ENCODE results near the gene FAM180B.
A peak's percentile ranks its signal among the peaks of the same experiment; 100 is the strongest.

The FAM180B gene

DNA sequence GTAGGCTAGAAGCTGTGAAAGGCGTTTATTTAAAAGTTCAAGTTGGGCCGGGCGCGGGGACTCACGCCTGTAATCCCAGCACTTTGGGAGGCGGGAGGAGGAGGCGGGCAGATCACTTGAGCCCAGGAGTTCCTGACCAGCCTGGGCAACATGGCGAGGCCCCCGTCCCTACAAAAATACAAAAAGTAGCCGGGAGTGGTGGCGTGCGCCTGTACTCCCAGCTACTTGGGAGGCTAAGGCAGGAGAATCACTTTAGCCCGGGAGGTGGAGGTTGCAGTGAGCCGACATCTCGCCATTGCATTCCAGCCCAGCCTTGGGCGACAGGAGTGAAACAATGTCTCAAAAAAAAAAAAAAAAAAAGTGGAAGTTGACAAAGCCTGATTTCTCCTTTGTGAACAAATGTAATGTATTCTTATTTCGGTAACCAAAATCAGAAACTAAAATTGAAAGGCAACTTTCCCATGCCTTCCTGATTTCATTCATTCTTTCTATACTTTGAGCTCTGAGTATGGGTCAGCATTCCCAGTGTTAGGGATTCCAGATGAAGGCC, 20.3 kb upstream of the FAM180B start:
- no peak for DNase-seq (ENCODE audit: low read depth in 1 of 2, low spot score in 1 of 2)

DNA sequence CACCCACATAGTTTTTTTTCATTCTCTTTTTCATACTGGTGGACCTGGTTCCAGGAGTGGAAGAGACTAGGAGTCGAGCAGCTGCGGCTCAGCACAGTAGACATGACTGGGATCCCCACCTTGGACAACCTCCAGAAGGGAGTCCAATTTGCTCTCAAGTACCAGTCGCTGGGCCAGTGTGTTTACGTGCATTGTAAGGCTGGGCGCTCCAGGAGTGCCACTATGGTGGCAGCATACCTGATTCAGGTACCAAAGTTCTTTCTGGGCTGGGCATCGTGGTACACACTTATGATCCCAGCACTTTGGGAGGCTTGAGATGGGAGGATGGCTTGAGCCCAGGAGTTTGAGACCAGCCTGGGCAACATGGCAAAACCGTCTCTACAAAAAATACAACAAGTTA, 16.8 kb upstream of the FAM180B start:
- no peak for DNase-seq (ENCODE audit: low read depth in 1 of 2, low spot score in 1 of 2)

DNA sequence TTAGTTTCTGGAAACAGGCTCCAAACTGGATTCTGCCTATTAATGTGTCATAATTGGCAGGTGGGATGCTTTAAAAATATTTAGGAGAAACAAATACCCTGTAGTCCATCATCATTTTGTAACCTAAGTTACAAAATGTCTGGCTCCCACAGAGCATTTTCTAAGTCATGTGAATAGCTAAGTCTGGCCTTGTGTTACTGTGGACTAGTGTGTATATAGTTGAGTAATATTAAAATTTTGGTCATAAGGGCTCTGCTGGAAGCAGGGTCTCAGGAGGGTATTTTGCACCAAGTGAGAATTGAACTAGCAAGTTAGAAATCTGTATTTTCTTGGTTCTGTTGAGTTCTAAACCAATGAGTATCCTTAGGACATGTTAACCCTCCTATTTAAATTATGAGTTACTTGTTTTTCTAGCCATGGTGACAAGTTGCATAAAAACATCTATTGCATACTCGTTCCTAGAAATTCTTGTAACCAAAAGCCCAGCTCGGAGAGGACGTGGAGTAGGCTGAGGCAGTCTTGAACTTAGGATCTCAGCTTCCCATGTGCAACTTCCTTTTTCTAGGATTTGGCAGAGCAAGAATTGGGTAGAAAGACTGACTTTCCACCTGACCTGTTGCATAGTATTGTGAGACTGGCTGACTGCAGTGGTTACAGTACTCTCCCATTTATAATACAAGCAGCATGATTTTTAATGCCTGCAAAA, 15.7 kb upstream of the FAM180B start:
- no peak for DNase-seq (ENCODE audit: low read depth in 1 of 2, low spot score in 1 of 2)

DNA sequence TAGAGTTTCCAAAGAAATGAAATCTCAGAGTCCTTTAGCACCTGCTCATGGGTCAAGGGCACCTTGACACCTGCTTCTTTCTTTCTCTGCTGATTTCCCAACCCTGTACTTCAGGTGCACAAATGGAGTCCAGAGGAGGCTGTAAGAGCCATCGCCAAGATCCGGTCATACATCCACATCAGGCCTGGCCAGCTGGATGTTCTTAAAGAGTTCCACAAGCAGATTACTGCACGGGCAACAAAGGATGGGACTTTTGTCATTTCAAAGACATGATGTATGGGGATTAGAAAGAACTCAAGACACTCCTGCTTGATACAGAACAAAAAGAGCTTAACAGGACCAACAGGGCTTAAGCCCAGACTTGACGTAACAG, 15.1 kb upstream of the FAM180B start:
- DNase-seq (ENCODE audit: low read depth in 1 of 2, low spot score in 1 of 2), result no peak

DNA sequence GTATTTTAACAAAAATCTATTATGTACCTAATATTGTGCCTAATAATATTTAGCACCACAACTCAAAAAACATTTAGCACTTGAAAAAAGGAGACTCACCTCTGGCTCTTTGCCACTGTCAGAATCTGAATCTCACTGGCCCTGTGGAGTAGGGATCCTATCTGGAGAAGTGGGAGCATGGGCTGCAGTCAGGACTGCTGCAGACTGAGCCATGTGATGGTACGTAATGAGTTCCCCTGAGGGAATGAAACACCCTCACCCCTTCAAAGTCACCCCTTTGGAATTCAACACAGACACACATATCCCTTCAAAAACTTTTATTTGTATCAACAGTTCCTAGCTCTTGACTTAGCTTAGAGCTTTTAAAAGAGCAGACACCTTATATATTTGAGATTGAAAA, 14.6 kb upstream of the FAM180B start:
- no peak for DNase-seq (ENCODE audit: low read depth in 1 of 2, low spot score in 1 of 2)

DNA sequence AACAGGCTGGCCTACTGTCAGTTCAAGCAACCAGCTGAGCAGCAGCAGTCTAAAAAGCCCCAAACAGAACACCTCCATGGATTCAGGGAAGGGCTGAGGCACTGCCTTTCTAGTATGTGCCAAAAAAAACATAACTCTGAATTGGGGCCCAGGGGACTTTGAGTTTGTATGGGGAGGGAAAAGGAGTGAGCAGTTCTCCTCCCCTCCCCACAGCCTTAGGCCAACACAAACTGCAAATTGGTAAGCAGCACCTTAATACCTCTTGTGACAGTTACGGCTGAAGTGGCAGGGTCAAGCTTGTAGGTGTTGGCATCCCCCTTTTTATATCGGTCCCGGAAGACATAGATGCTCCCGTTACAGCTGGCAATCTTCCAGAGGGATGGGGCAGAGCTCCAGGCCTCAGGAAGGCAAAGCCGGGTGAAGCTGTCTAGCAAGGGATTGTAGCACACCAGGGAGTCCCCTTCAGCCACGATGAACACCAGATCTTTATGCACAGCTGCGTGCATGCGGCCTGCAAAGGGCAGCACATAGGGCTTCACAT, 13.7 kb upstream of the FAM180B start:
- no peak for DNase-seq (ENCODE audit: low read depth in 1 of 2, low spot score in 1 of 2)

DNA sequence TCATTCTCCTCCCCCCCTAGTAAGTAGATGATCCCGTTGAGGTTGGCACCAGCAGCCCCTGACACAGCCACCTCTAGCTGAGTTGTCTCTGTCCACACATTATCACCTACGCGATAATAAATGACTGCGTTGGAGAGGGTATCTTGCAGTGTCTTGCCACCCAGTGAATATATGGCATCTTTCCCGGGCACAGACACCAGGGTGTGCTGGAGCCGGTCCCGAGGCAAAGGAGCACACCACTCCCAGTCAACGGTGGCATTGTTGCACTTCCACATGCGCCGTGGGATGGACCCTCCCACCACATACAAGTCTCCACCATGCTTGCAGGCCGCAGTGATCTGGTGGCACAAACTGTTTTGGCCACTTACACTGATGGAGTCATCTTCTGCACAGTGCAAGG, 13.2 kb upstream of the FAM180B start:
- no peak for DNase-seq (ENCODE audit: low read depth in 1 of 2, low spot score in 1 of 2)

DNA sequence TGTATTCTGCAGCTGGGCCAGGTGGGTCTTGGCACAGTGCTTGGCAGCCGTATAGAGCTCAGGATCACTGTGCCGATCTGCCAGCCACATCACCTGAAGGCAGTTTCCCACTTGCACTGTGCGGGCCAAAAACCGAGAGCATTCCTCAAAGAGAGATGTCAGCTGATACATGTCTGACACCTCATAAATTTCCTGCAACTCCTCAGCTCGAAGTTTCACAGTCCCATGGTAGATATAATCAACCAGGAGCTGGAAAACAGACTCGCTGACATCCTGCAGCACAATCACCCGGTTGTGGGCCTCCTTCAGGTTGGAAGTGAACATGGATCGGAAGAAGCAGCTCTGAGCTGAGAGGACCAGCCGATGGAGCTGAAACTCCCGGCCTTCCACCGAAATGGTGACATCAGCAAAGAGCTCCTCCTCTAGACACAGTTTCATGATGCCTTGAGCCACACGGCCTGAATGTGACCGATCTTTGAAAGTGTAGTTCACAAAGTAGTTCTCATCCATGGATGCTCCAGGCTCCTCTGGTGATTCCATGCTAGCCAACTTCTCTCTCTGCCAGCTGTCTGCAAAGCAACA, 8.9 kb upstream of the FAM180B start:
- DNase-seq (ENCODE audit: low read depth in 1 of 2, low spot score in 1 of 2), result no peak

DNA sequence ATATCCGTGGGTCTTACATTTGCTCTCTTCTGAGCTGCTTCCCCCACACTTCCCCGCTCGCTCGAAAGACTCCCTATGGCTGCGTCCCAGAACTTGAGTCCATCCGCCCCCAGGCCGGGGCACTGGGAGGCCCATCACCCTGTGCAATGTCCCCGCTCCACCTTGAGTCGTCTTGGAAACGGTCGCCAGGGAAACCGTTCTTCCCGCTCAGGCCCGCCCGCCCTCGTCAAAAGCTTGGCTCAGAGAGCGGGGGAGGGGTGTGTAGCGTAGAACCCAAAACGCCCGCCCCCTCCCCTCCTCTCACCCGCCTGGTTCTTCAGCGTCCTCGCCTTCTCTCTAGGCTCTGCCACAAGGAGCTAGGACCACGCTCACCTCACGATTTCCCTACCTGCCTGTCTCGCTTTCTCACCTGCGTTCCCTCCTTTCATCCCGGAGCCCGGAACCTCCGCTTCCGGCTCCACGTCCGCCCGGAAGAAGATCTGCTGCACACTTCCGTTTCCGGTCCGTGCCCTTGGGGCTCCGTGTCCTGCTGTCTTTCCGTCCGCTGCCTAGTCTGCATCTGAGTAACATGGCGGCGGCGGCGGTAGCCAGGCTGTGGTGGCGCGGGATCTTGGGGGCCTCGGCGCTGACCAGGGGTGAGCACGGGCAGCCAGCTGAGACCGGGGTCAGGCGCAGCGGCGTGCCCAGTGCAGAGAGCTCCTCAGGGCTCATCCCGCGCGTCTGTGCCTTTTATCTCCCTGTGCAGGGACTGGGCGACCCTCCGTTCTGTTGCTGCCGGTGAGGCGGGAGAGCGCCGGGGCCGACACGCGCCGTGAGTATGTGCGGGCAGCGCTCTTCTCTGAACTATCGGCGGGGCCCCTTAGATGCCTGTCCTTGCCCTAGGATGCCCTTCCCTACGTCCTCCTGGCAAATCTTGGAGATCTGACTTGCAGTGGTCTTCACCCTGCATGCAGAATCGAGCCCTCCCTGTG, 7.7 kb upstream of the FAM180B start, which contains the start of the genes KBTBD4 and NDUFS3:
KBTBD4 (minus strand) TSS at position 447 of the 971 bp plus-strand sequence; CDS start at position 428, 19 bp downstream.
NDUFS3 (plus strand) TSS at position 551 of the 971 bp plus-strand sequence; CDS start at position 569, 18 bp downstream.
- DNase-seq (ENCODE audit: low read depth in 1 of 2, low spot score in 1 of 2), result peak; percentile 85 to 89

DNA sequence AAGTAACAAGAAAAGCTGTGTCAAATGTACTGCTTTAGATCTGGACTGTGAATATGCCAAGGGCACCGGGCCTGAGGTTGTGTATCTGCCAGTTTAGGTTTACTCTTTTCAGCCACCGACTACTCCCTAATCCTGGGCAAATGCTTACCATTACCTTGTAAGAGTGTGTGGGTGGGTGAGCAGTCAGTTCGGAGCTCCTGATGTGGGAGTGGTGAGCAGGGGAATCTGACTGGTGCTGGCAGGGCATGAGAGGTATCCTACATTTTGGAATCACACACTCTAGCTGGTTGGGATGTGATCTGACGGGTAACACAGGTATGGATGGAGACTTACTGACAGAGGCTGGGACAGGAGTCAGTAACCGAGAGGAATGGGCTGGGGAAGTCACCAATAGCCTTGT, 2.6 kb upstream of the FAM180B start:
- no peak for DNase-seq (ENCODE audit: low read depth in 1 of 2, low spot score in 1 of 2)

DNA sequence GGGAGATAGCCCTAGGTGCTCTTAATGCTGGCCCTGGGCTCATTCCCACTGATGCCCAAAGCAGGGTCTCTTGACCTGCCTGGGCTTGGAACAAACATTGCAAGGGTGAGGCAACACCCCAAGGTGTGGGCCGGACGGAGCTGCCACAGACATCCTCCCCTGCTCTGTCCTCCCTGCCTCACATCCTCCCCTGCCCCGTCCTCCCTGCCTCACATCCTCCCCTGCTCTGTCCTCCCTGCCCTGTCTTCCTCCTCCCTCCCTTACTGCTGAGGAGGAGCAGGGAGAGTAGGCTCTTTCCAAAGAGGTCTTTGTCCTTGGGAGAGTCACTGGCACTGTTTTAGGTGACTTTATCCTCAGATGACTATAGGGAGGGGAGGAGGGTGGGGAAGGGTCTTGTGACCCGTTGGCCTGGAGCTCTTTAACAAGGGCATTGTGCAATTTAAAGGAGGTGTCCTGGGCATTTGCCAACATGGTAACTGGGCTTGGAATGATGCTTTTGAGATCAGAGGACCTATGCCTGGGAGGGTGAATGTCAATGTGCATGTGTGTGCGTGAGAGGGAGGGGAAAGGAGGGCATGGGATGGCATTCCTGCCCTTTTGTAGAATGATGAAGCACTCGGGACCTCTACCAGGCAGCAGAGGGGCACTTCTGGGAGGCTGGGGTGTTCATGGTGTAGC, 700 bp downstream of the FAM180B start:
- no peak for DNase-seq (ENCODE audit: low read depth in 1 of 2, low spot score in 1 of 2)

DNA sequence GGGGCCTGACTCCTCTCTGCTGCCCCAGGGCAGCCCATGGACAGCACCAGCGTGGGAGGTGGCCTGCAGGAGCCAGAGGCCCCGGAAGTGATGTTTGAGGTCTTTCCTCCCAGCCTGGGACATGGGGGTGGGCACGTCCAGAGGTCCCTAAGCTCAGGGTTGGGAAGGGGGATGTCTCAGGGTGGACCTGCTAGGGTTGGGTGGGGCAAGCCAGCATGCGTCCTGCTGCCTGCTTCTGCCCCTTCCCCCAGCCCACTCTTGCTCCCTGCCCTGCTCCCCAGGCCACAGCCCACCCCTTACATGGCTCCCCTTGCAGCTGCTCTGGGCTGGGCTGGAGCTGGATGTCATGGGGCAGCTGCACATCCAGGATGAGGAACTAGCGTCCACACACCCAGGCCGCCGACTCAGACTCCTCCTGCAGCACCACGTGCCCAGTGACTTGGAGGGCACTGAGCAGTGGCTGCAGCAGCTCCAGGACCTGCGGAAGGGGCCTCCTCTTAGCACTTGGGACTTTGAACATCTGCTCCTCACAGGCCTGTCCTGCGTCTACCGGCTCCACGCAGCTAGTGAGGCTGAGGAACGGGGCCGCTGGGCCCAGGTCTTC, 1.3 kb downstream of the FAM180B start:
- DNase-seq (ENCODE audit: low read depth in 1 of 2, low spot score in 1 of 2), result no peak

DNA sequence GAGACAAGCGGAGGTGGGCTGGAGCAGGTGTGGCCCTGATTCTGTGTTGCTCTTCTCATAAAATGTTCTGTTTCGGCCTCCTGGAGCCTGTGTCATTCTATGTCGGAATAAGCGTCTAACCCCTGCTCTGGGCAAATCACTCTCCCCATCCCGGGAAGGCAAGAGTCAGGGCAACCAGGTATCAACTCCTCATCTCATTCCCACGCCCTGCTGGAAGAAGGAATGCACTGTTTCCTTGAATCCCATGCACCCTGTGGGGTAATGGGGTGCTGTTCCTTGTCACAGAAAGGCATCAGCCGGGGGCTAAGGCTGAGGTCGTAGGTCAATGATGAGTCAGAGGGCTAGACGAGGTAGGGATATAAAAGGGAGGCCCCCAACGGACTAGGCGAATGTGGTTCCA, 2.6 kb downstream of the FAM180B start:
- no peak for DNase-seq (ENCODE audit: low read depth in 1 of 2, low spot score in 1 of 2)

DNA sequence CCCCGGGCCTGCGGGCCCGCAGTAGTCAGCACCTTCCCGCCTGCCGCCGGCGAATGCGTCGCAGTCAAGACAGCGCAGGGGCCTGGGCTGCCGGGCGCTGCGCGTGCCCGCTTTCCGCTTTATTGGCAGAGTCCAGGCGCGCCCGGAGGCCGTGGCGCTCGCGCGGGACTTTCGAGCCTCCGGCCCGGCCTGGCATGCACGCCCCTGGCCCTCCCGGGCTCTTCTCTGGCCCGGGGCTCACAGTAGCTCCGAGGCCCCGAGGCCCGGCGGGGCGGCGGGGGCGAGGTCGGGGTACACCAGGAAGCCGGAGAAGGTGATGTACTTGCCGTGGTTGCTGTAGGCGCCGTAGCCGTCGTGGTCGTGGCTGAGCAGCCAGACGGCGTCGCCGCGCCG, 3.1 kb downstream of the FAM180B start:
- DNase-seq (ENCODE audit: low read depth in 1 of 2, low spot score in 1 of 2), result no peak

DNA sequence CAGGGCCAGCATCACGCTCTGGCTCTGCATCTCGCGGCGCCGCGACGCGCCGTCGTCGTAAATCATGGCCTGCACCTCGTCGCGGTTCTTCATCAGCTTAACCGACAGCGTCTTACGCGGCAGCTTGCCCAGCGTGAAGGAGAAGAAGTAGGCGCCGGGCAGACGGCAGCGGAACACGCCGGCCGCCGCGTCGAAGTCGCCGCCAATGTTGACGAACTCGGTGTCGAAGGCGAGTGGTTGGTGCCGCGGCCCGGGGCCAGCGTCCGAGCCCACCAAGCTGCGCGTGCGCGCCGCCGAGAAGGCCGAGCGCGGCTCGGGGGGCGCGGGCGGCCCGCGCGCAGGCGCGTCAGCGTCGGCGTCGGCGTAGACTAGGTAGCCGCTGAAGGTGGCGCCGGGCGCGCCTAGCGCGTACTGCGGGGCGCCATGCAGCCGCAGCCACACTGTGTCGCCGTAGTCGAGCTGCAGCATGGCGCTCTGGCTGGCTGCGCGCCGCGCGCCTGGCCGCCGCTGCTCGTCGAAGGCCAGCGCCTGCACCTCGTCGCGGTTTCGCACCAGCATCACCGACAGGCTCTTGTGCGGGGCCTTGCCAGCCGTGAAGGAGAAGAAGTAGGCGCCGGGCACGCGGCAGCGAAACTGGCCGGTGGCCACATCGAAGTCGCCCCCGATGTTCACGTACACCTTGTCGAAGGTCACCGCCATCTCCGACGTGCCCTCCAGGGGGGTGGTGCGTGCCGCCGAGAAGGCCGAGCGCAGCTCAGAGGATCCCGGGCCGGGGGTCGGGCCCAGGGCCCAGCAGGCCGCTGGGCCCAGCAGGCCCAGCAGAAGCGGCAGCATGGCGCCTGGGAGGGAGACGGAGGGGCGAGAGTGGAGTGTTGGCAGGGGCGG, 3.7 kb downstream of the FAM180B start:
- DNase-seq (ENCODE audit: low read depth in 1 of 2, low spot score in 1 of 2), result no peak

DNA sequence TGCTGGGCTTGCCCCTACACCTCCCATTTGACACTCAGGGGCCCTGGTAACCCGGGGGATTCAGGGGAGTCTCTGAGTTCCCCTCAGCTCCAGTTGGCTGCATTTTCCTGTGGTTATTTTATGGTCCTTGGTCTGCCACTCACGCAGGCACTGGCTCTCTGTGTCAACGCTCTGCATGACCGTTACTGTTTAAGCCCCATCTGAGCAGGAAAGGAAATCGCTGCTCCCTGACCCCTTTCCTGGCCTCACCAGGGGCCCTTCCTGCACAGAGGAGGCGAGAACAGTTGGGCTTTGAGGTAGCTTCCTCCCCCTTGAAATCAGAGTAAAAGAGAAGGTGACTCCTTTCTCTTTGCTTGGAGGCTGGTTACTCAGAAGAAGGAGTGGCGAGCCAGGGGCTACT, 5.3 kb downstream of the FAM180B start:
- no peak for DNase-seq (ENCODE audit: low read depth in 1 of 2, low spot score in 1 of 2)

DNA sequence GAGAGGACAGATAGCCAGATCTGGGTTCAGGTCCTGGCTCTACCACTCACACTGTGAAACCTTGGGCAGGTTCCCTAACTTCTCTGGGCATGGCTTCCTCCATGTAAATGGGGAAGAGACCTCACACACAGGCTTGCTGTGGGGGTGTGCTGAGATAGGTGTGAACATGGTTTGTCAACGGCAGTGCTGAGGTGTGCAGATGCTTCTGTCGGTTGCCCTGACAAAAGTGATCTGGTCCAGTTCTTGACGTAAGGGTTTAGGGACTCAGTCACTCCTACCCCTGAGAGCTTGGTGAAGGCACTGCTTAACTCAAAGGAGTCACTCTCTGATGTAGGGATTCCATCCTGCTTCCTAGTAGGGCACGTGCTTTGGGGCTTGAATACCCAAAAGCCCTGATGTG, 5.8 kb downstream of the FAM180B start:
- DNase-seq (ENCODE audit: low read depth in 1 of 2, low spot score in 1 of 2), result no peak

DNA sequence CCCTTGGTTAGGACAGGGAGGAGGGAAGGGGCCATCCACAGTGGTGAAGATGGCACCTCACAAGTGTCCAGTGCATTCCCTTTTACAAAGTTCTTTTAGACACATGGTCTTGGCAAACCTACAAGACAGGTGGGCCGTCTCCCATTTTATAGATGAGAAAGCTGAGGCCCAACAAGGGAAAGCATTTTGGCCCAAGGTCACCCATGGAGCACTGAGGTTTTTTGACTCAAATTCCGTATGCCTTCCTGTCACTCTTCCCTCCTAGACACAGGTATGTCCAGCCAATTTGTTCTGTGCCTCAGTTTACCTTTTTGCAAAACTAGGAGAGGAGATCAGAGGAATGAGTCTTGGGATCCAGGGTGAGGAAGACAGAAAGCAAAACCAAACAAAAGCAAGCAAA, 6.5 kb downstream of the FAM180B start:
- no peak for DNase-seq (ENCODE audit: low read depth in 1 of 2, low spot score in 1 of 2)

DNA sequence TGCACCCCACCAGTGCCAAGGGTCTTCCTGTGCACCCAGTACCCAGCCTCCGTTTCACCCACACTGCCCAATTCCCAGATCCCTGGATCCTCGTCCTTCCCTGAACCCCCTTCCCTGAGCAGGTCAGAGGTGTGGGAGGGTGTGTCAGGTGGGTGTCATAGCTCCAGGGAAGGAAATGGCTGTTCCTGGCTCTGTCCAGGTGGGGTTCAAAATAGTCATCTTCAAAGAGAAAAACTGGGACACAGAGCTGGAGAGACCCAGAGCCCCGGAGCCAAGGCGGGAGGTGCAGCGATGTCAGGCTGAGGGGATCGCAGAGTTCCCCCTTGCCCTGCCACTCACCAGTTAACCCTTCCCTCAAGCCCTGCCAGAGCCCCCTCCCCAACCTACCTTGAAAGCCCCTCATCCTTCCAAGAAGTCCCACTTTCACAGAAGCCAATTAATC, 7.0 kb downstream of the FAM180B start:
- no peak for DNase-seq (ENCODE audit: low read depth in 1 of 2, low spot score in 1 of 2)
